ENCODE measurements around the gene SCN1B. TPM values are rescaled to one million over a fixed set of nuclear protein-coding genes. Genes with fewer than 3 reads are reported as not detected.

SCN1B gene
- total RNA-seq, 2 experiments from 2014 or later, result 1.4 to 2.3 TPM

- TF ChIP-seq CTCF (IDR thresholded peaks at IDR 0.05), result no peak
- Histone ChIP-seq H3K4me3 (ENCODE audit: low read length) (no peak overlapping the region), H3K9me3 (ENCODE audit: control insufficient read depth in 1 of 2, insufficient read depth in 1 of 2, low read length in 2 of 2) (no peaks in the 10 kb centered on the region), H3K27me3 (ENCODE audit: control insufficient read depth in 1 of 2, insufficient read depth in 2 of 2, low read length in 2 of 2) (no peaks in the 10 kb centered on the region), H3K27ac (ENCODE audit: low read depth in 1 of 2, low read length in 2 of 2) (no peak overlapping the region), H3K36me3 (ENCODE audit: insufficient read depth, low read length) (no peaks in the 10 kb centered on the region), H3K4me1 (ENCODE audit: insufficient read depth, low read length) (peaks cover 50% of the 10 kb centered on the region)
- intact Hi-C loops (cut with DNase I, micrococcal nuclease), result loop anchor here in 1 of 2 experiments (1.0 kb wide), 1 partner anchor 71 kb away; no protein-coding TSS in a partner anchor
- peaks cover 48% of the 10 kb centered on the region for H3K4me1 Mint-ChIP-seq (ENCODE audit: low read depth)
- peak overlapping the region; percentile 81 for H3K4me3 Mint-ChIP-seq
- H3K36me3 Mint-ChIP-seq (ENCODE audit: low read depth), result no peaks in the 10 kb centered on the region
- H3K9me3 Mint-ChIP-seq, result no peaks in the 10 kb centered on the region
- ATAC-seq (ENCODE audit: poor library complexity) (no peak), DNase-seq (no peak)
- ChIA-PET POLR2A (interaction anchor here (0.7 to 0.9 kb wide), 2 partner anchors 29 to 30 kb away, joined by 3 read pairs; no protein-coding TSS in a partner anchor), CTCF (interaction anchor here (0.8 to 1.5 kb wide), 11 partner anchors 13 to 309 kb away, joined by 3 to 7 read pairs (median 4); partner anchors contain the start of gene SCN1B)
- H3K27ac Mint-ChIP-seq, result no peak overlapping the region
- H3K27me3 Mint-ChIP-seq, result peaks cover 20% of the 10 kb centered on the region
Measured at GRCh38 chr19:35043906-35044305, 13.6 kb downstream of the SCN1B start.

GRCh38 chr19:35044317-35045117, 14.2 kb downstream of the SCN1B start:
- Histone ChIP-seq H3K9me3 (ENCODE audit: control insufficient read depth in 1 of 2, insufficient read depth in 1 of 2, low read length in 2 of 2) (no peaks in the 10 kb centered on the region), H3K27ac (ENCODE audit: low read depth in 1 of 2, low read length in 2 of 2) (no peak overlapping the region), H3K4me3 (ENCODE audit: low read length) (no peak overlapping the region), H3K27me3 (ENCODE audit: control insufficient read depth in 1 of 2, insufficient read depth in 2 of 2, low read length in 2 of 2) (no peaks in the 10 kb centered on the region), H3K4me1 (ENCODE audit: insufficient read depth, low read length) (peaks cover 43% of the 10 kb centered on the region), H3K36me3 (ENCODE audit: insufficient read depth, low read length) (no peaks in the 10 kb centered on the region)
- POLR2A ChIA-PET, result interaction anchor here (0.9 kb wide), 1 partner anchor 30 kb away, joined by 3 read pairs; no protein-coding TSS in a partner anchor
- no peaks in the 10 kb centered on the region for H3K36me3 Mint-ChIP-seq (ENCODE audit: low read depth)
- intact Hi-C loops (cut with DNase I, micrococcal nuclease), result loop anchor here in 1 of 2 experiments (1.0 kb wide), 1 partner anchor 71 kb away; no protein-coding TSS in a partner anchor
- TF ChIP-seq CTCF (IDR thresholded peaks at IDR 0.05), result peak; percentile 98
- DNase-seq (peak in 13 of 14 experiments; percentile 44 to 76 (median 58)), ATAC-seq (ENCODE audit: poor library complexity) (peak; percentile 12)
- H3K9me3 Mint-ChIP-seq, result no peaks in the 10 kb centered on the region
- CTCF ChIA-PET, result interaction anchor here (0.8 to 1.5 kb wide), 11 partner anchors 13 to 309 kb away, joined by 3 to 7 read pairs (median 4); partner anchors contain the start of gene SCN1B
- H3K4me3 Mint-ChIP-seq, result peak overlapping the region; percentile 81
- peaks cover 20% of the 10 kb centered on the region for H3K27me3 Mint-ChIP-seq
- H3K4me1 Mint-ChIP-seq (ENCODE audit: low read depth), result peaks cover 44% of the 10 kb centered on the region
- H3K27ac Mint-ChIP-seq, result no peak overlapping the region

GRCh38 chr19:35045667-35046300, 15.5 kb downstream of the SCN1B start:
- no peak overlapping the region for H3K4me3 ChIP-seq (ENCODE audit: low read length)
- ChIA-PET CTCF (no interaction called here), POLR2A (no interaction called here)
- H3K36me3 ChIP-seq (ENCODE audit: insufficient read depth, low read length), result no peaks in the 10 kb centered on the region
- peaks cover 31% of the 10 kb centered on the region for H3K4me1 ChIP-seq (ENCODE audit: insufficient read depth, low read length)
- H3K27ac Mint-ChIP-seq, result no peak overlapping the region
- H3K27ac ChIP-seq (ENCODE audit: low read depth in 1 of 2, low read length in 2 of 2), result no peak overlapping the region
- DNase-seq (peak in 9 of 14 experiments; percentile 16 to 69 (median 43)), ATAC-seq (ENCODE audit: poor library complexity) (peak; percentile 98)
- H3K4me1 Mint-ChIP-seq (ENCODE audit: low read depth), result peaks cover 35% of the 10 kb centered on the region
- no peaks in the 10 kb centered on the region for H3K27me3 ChIP-seq (ENCODE audit: control insufficient read depth in 1 of 2, insufficient read depth in 2 of 2, low read length in 2 of 2)
- intact Hi-C loops (cut with DNase I, micrococcal nuclease), result no loop called here
- no peak overlapping the region for H3K4me3 Mint-ChIP-seq
- H3K9me3 ChIP-seq (ENCODE audit: control insufficient read depth in 1 of 2, insufficient read depth in 1 of 2, low read length in 2 of 2), result no peaks in the 10 kb centered on the region
- peak; percentile 19 for TF ChIP-seq CTCF (IDR thresholded peaks at IDR 0.05)
- peaks cover 13% of the 10 kb centered on the region for H3K27me3 Mint-ChIP-seq
- no peaks in the 10 kb centered on the region for H3K9me3 Mint-ChIP-seq
- H3K36me3 Mint-ChIP-seq (ENCODE audit: low read depth), result no peaks in the 10 kb centered on the region
